Measurements from ENCODE around the gene GUCY1B1.
A peak's percentile ranks its signal among the peaks of the same experiment; 100 is the strongest.

GRCh38 chr4:155809835-155810234, 51.0 kb downstream of the GUCY1B1 start:
- TF ChIP-seq CTCF (IDR thresholded peaks at IDR 0.05; ENCODE audit: poor library complexity, severe bottlenecking) = peak; percentile 86
- TF ChIP-seq RAD21 (conservative IDR thresholded peaks at IDR 0.05) = peak; percentile 90
- TF ChIP-seq REST (IDR thresholded peaks at IDR 0.05; ENCODE audit: borderline replicate concordance) = no peak
- peak; percentile 79 for TF ChIP-seq SMC3 (conservative IDR thresholded peaks at IDR 0.05; ENCODE audit: poor library complexity)
- TF ChIP-seq EZH2 (IDR thresholded peaks at IDR 0.05; ENCODE audit: borderline replicate concordance, insufficient read depth, low read length, poor library complexity, severe bottlenecking) = no peak
- no peak for TF ChIP-seq TAF1 (IDR thresholded peaks at IDR 0.05; ENCODE audit: low read depth)
- TF ChIP-seq POLR2AphosphoS5 (IDR thresholded peaks at IDR 0.05) = no peak
- TF ChIP-seq EP300 (conservative IDR thresholded peaks at IDR 0.05; ENCODE audit: poor library complexity, severe bottlenecking) = no peak
